ENCODE results near the gene PLD4. TPM values are rescaled to one million over a fixed set of nuclear protein-coding genes. Genes with fewer than 3 reads are reported as not detected.

PLD4 gene
- polyA plus RNA-seq, 1 donor, result 2.5 TPM

- DNase-seq, result no peak
These were observed 51.0 kb downstream of the PLD4 start for GRCh38 chr14:104975481-104976197.

DNA sequence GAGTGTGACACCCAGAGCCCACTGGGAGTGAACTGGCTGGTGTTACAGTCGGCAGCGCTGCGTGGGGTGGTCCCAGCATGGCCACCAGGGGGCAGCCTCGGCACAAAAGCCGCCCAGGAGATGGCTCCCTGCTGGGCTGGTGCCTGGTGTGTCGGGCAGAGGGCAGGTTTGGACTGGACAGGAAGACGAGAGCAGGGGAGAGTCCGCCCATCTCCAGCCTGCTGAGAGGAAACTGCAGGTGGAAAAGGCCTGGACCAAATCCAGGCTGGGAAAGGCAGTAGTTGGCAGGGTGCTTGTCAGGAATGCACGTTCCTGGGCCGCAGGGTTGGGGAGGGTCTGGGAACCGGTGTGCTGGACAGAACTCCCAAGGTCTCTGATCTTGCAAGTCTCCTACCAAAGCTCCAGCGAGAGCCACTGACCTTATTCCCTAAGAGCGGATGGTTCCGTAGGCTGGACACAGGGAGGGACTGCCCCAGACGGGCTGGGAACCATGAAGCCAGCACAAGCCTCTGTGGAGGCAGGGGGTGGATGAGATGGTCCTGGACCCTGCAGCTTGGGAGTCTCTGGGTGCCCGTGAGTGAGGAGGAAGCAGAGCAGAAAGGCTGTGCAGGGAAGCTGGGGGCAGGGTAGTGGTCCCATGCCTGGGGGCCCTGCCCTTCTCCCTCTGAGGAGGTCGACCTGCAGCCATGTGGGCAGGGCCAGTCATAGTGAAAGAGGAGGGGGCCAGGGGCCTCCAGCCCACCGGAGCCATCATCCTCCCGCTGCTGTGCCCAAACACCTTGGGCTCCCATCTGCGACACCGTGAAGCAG is 51.7 kb downstream of the PLD4 start:
- no peak for DNase-seq

- DNase-seq, result no peak
These were observed 52.5 kb downstream of the PLD4 start for GRCh38 chr14:104977008-104977680.

DNA sequence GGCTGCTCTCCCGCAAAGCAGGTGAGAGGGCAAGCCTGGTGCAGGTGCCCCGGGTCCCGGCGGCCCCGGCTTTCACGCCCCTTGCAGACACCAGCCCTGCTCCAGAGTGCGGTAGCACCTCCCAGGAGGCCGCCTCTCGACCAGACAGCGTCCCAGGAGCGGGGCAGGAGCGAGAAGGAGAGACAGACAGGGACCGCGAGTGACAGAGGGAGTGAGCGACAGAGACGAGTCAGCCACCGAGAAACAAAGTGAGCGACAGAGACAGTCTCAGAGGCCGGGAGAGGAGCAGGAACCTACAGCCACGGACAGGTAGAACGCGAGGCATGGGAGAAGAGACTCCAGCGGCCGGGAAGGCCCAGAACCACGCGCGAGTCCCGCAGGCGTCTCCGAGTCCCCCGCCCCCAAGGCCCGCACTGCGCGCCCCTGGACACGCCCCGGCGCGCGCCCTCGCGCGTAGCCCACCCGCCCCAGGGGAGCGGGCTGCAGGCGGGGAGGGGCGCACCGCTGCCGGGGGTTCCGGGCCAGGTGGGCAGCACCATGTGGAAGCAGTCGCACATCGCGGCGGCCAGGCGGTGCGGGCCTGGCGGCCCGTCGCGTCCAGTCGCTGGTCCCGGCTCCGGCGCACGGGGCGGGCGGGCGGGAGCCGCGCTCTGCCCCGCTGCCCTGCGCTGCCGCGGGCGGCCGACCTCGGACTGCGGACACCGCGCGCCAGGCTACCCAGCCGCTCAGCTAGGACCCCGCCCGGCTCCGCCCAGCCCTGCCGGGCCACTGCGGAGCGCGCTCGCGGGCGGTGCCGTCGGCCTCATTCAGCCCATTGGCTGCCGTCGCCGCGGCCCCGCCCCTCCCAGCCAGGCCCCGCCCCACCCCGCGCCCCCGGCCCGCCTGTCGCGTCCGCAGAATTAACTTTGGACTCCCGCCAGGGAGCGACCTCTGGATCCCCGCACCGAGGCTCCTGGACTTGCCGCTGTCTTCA is 53.3 kb downstream of the PLD4 start, which contains the start of gene AHNAK2:
AHNAK2 (minus strand) TSS at position 694 of the 973 bp plus-strand sequence; CDS start at position 557, 137 bp downstream.
- DNase-seq, result no peak

GRCh38 chr14:104978746-104979691 is 54.3 kb downstream of the PLD4 start:
- no peak for DNase-seq

GRCh38 chr14:104979758-104980610 is 55.3 kb downstream of the PLD4 start:
- DNase-seq, result no peak

DNA sequence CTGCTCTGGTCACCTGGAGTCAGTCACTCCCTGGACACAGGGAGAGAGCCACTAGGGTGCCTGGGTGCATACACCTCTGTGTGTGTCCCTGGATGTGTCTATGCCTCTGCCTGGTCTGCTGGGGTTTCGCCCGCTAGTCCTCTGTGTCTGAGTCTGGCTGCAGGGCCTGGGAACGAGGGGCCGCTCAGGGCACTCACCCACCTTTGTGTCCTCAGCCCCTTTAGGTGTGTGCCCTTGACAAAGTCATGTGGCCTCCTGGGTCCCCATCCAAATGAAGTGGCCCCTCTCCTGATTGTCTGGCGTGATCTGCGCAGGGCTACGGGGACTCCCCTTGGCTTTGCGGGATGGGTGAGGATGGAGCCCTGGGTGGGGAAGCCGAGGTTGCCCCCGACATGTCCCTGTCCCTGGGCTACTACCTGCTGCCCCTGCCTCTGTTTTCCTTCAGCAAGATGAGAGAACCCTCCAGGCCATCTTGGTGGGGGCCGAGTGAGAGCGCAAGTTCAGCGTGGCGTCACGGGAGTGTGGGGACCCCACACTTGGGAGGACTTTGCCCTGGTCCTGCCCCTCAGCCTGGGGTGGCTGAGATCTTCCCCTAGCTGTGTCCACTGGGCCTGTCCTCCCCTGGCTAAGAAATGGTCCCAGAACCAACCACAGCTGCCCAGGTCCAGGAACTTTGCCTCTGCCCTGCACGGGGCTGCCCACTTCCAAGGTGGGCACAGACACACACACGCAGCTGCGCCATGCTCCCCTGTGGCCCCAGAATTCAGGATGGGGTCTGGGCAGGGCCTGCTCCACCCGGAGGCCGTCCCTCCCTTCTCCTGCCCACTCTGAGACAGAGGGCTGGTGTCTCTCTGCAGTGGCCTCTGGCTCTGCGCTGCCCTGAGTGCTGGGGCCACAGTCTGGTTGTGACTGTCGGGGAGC is 56.2 kb downstream of the PLD4 start:
- DNase-seq, result no peak

DNA sequence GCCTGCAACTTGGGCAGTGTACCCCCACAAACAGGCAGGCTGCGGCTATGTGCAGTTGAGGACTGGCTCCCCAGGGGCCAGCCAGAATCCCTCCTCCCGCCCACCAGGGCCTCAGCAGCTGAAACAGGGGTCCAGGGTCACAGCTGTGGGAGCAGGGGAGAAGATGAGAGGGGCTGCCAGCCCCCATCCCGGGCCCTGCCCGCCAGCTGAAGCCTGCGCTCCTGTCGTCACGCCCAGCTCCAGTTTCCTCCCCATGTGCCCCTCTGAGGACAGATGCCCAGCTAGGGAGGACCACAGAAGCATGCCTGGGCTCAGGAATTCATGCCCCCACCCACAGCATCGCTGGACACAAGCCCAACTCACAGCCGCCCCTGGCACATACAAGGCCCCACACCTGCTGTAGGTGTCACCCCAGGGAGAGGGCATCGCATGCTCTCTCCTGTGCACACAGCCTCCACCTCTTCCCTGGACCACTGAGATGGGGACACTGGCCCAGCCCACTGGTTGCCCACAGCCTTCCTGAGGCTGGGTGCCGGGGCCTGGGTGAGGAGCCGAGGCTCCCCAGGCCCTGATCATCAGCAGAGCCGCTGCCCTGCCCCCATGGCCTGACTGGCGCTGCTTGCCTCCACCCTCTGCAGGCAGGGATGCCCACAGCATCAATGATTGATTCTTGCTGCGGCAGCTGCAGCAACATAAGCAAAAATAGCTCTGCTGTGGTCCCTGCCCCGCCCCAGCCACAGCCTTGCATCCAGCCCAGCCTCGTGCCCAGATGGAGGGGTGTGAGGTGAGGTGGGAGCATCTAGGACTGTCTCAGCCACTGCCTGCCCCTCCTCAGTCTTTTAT is 57.2 kb downstream of the PLD4 start:
- no peak for DNase-seq

GRCh38 chr14:104982548-104983230 is 58.0 kb downstream of the PLD4 start:
- no peak for DNase-seq

Other genes with a start within 250 kb of the PLD4 start
- gene INF2, start 235.3 kb upstream of the PLD4 start, polyA plus RNA-seq (ENCODE audit: insufficient read length), result 38.9 TPM
- 16.0 TPM for gene ADSS1, start 200.7 kb upstream of the PLD4 start, polyA plus RNA-seq (ENCODE audit: insufficient read length)
- 52.3 TPM for gene SIVA1, start 171.7 kb upstream of the PLD4 start, polyA plus RNA-seq (ENCODE audit: insufficient read length)
- 96.9 TPM for gene AKT1, start 129.1 kb upstream of the PLD4 start, polyA plus RNA-seq (ENCODE audit: insufficient read length)
- gene ZBTB42, start 123.8 kb upstream of the PLD4 start, polyA plus RNA-seq (ENCODE audit: insufficient read length), result 3.1 TPM
- gene CEP170B, start 59.6 kb upstream of the PLD4 start, polyA plus RNA-seq (ENCODE audit: insufficient read length), result 11.7 TPM
- 2.2 TPM for gene AHNAK2, start 53.5 kb downstream of the PLD4 start, polyA plus RNA-seq (ENCODE audit: insufficient read length)
- 25.0 TPM for gene CLBA1, start 60.9 kb downstream of the PLD4 start, polyA plus RNA-seq (ENCODE audit: insufficient read length)
- 23.0 TPM for gene CDCA4, start 96.2 kb downstream of the PLD4 start, polyA plus RNA-seq (ENCODE audit: insufficient read length)
- 0.33 TPM for gene GPR132, start 140.6 kb downstream of the PLD4 start, polyA plus RNA-seq (ENCODE audit: insufficient read length)
- gene JAG2, start 243.9 kb downstream of the PLD4 start, polyA plus RNA-seq (ENCODE audit: insufficient read length), result 7.5 TPM